Thyroid gland (tissue), 4 donors: ENCODE results near the gene P2RY12.

ENCODE experiments used
- POLR2A ChIP-seq, 2 donors: fragments of 450-650 bp; IDR thresholded peaks; one replicate each; pipeline ENCODE4 v1.6.1; 2017; ENCODE audit warnings: antibody characterized with exemption in 2 of 2, mild to moderate bottlenecking in 2 of 2, moderate library complexity in 1 of 2
- TF ChIP-seq, protein P1 (sequence below), 6 experiments: fragments of 200-600 bp in 3 of 6; fragments of 450-650 bp in 3 of 6; sonication (generic) in 3 of 6; IDR thresholded peaks; one replicate each; pipeline ENCODE4 v1.5.1; 2016 to 2019; ENCODE audit warnings: antibody characterized with exemption in 6 of 6, mild to moderate bottlenecking in 2 of 6, inconsistent platforms in 1 of 6, moderate library complexity in 1 of 6

DNA sequence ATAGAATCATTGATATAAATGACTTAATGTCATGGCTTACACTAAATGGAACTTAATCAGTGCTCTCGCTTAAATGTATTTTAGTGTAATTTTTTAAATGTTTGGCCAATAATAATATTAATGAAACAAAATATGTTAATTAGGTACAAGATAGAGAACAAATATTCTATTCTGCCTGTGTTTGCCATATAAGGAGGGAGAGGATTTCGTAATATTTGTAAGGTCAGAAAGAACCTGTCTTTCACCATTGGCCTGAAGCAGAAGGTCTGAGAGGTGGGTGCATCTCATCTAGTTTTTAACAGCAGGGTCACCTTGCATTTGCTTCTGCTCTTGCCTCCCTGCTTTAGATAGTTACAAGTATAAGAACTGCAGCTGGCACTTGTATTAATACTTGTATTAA is 70.4 kb downstream of the P2RY12 start:
- no peak for TF ChIP-seq POLR2A (IDR thresholded peaks at IDR 0.05)
- TF ChIP-seq, protein P1, sequence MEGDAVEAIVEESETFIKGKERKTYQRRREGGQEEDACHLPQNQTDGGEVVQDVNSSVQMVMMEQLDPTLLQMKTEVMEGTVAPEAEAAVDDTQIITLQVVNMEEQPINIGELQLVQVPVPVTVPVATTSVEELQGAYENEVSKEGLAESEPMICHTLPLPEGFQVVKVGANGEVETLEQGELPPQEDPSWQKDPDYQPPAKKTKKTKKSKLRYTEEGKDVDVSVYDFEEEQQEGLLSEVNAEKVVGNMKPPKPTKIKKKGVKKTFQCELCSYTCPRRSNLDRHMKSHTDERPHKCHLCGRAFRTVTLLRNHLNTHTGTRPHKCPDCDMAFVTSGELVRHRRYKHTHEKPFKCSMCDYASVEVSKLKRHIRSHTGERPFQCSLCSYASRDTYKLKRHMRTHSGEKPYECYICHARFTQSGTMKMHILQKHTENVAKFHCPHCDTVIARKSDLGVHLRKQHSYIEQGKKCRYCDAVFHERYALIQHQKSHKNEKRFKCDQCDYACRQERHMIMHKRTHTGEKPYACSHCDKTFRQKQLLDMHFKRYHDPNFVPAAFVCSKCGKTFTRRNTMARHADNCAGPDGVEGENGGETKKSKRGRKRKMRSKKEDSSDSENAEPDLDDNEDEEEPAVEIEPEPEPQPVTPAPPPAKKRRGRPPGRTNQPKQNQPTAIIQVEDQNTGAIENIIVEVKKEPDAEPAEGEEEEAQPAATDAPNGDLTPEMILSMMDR (IDR thresholded peaks at IDR 0.05), result no peak
